OCI-LY7 (cell line): Measurements from ENCODE around the gene EXOC6B.

Source experiments
- EZH2phosphoT487 ChIP-seq: fragments of 200-600 bp; sonication (generic); IDR thresholded peaks from 2 replicates; pipeline ENCODE4 v1.6.1; 2018; ENCODE audit warnings: low read depth, borderline replicate concordance, mild to moderate bottlenecking, mixed run types, antibody characterized with exemption, low read length, moderate library complexity, mixed read lengths
- TF ChIP-seq, protein P1 (sequence below): fragments of 200-600 bp; sonication (generic); conservative IDR thresholded peaks from 2 replicates; pipeline ENCODE4 v1.5.1; 2014; ENCODE audit warnings: mild to moderate bottlenecking, antibody characterized with exemption, low read length, moderate library complexity, mixed read lengths

GRCh38 chr2:72183016-72183415 lies 642.8 kb downstream of the EXOC6B start:
- TF ChIP-seq, protein P1, sequence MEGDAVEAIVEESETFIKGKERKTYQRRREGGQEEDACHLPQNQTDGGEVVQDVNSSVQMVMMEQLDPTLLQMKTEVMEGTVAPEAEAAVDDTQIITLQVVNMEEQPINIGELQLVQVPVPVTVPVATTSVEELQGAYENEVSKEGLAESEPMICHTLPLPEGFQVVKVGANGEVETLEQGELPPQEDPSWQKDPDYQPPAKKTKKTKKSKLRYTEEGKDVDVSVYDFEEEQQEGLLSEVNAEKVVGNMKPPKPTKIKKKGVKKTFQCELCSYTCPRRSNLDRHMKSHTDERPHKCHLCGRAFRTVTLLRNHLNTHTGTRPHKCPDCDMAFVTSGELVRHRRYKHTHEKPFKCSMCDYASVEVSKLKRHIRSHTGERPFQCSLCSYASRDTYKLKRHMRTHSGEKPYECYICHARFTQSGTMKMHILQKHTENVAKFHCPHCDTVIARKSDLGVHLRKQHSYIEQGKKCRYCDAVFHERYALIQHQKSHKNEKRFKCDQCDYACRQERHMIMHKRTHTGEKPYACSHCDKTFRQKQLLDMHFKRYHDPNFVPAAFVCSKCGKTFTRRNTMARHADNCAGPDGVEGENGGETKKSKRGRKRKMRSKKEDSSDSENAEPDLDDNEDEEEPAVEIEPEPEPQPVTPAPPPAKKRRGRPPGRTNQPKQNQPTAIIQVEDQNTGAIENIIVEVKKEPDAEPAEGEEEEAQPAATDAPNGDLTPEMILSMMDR, result no peak
- no peak for TF ChIP-seq EZH2phosphoT487
